HG03469 (cell line): ENCODE results near the gene P3R3URF.
"Not testable (repeated sequence)": the region's sequence is repeated elsewhere in the genome, so short reads cannot be mapped to it uniquely, and the experiment has no call there.

ENCODE experiments used
- ATAC-seq: cut with Tn5 transposase; IDR thresholded peaks from one replicate; pipeline ENCODE4 v1.9.1; 2021; ENCODE audit warnings: mild to moderate bottlenecking, moderate library complexity, moderate number of reproducible peaks; ENCODE audit not compliant: unreplicated experiment

The P3R3URF gene

GRCh38 chr1:46176211-46176865 lies at the start of gene P3R3URF:
P3R3URF (minus strand) TSS chr1:46176488; CDS start chr1:46176471, 17 bp downstream.
- ATAC-seq = no peak

- ATAC-seq = no peak
Measured at GRCh38 chr1:46224966-46225365, 48.7 kb upstream of the P3R3URF start.

DNA sequence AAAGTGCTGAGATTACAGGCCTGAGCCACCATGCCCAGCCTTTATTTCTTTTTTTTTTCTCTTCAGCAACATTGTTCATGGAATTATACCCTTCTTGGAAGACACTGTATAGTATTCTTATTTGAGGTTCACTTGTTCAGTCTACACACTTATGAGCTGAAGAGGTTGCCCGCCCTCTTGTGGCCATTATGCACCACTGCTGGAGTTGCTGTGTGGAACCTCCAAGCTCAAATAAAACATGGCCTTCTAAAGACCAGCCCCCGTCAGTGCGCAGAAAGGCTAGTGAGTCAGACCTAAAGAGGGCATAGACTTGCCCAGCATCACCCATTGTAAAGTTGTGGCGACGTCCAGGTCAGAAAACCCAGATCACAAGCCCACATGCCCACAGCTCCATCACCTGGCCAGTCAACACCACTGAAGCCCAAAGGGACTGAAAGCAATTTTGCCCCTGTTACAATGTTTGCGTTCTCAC lies 47.2 kb upstream of the P3R3URF start:
- ATAC-seq = no peak

- ATAC-seq = not testable (repeated sequence)
Measured at GRCh38 chr1:46223055-46223454, 46.8 kb upstream of the P3R3URF start.

- no peak for ATAC-seq
Measured at GRCh38 chr1:46221749-46222148, 45.5 kb upstream of the P3R3URF start.

GRCh38 chr1:46220808-46221207 lies 44.5 kb upstream of the P3R3URF start:
- no peak for ATAC-seq

- no peak for ATAC-seq
Measured at GRCh38 chr1:46219551-46220520, 43.5 kb upstream of the P3R3URF start.

GRCh38 chr1:46218443-46218842 lies 42.2 kb upstream of the P3R3URF start:
- ATAC-seq = no peak

DNA sequence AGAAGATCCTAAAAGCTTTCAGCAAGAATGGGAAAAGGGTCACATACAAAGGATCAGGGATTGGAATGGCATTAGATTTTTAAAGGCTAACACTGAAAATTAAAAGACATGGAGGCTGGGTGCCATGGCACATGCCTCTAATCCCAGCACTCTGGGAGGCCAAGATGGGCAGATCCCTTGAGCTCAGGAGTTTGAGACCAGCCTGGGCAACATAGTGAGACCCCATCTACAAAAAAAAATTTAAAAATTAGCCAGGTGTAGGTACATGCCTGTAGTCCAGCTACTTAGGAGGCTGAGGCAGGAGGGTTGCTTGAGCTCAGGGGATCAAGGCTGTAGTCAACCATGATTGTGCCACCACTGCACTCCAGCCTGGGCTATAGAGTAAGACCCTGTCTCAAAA lies 39.2 kb upstream of the P3R3URF start:
- no peak for ATAC-seq

DNA sequence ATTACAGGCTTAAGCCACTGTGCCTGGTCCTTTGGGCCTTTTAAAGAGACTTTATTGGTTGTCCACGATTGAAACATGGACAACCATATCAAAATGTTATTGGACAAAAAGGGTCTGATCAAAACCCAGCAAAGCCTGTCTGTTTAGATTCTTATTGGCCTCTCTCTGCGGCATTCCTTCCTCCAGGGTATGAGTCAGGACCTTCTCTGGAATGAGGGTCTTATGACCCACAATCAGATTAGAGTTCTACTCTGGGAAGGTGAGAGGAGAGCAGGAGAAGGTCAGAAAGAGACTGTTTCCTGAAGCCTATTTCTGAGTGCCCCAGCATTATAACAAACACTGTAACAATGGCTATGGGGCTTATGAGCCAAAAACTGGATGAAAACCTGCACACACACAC lies 34.8 kb upstream of the P3R3URF start:
- ATAC-seq = no peak

- no peak for ATAC-seq
Measured at GRCh38 chr1:46210561-46210960, 34.3 kb upstream of the P3R3URF start.

DNA sequence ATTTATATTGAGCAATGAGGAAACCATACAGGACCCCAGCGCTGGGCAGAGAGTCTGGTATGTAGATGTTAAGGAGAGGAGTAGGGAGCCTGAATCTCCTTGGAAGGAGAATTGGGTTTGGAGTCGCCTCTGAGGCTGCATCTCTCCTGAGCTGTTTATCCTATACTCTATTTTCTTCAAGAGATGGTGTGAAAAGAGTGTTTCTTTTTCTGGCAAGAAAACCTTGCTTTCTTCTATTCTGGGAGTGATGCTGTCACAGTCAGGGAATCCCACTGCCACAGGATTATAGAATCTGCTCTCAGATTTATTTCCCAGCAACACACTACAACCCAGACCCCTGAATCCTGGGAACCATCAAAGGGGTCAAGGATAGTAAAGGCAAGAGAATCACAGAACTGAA lies 30.1 kb upstream of the P3R3URF start:
- no peak for ATAC-seq

- no peak for ATAC-seq
Measured at GRCh38 chr1:46205791-46206190, 29.5 kb upstream of the P3R3URF start.

DNA sequence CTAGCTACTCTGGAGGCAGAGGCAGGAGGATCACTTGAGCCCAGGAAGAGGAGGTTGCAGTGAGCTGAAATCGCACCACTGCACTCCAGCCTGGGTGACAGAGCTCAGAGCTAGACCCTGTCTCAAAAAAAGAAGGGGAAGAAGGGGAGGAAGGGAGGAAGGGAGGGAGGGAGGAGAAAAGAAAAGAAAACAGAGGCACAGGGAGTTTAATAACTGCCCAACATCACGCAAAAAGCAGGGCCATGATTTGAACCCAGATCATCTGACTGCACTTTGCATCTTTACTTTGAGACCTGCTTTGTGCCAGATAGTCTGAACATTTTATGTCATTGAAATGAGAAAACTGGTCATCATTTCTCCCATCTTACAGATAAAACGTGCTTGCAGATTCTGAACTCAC lies 28.9 kb upstream of the P3R3URF start:
- no peak for ATAC-seq

DNA sequence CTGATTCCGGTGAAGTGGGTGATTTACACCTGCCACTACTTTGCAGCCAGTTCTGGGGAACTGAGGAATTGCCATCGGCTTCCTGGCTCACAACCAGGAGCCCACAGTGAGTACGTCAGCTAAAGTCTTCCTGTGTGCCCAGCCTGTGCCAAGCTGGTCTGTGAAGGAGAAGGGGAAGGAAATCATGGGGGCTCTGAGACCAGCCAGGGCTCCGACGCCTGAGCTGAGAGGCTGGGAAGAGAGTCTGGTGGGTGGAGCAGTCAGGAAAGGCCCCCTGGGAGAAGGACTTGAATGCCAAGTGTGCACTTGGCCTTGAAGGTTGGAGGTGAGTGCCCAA lies 28.1 kb upstream of the P3R3URF start:
- no peak for ATAC-seq

GRCh38 chr1:46203738-46204405 lies 27.6 kb upstream of the P3R3URF start:
- ATAC-seq = no peak

DNA sequence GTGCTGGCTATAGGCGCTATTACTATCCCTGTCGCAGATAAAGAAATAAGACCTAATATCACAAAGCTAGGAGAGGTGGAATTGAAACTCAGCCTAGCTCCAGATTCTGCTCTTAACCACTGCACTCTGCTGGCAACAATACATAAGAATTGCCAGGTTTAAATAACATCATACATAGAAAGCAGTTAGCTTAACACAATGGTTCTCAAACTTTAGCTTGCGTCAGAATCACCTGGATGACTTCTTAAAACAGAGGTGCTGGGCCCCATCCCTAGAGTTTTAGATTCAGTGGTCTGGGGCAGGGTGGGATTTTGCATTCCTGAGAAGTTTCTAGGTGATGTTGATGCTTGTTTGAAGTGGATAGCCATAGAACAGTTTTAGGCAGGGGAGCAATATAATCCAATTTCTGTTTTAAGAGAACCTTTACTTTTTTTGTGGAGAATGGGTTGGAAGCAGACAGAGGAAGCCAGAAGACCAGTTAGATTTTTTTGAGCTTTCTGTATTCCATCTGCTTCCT lies 23.0 kb upstream of the P3R3URF start:
- ATAC-seq = no peak

- peak; percentile 53 for ATAC-seq
Measured at GRCh38 chr1:46197964-46198811, 21.9 kb upstream of the P3R3URF start, which contains the start of gene POMGNT1. POMGNT1 (minus strand) TSS chr1:46198434; CDS start chr1:46197821, 613 bp downstream.

DNA sequence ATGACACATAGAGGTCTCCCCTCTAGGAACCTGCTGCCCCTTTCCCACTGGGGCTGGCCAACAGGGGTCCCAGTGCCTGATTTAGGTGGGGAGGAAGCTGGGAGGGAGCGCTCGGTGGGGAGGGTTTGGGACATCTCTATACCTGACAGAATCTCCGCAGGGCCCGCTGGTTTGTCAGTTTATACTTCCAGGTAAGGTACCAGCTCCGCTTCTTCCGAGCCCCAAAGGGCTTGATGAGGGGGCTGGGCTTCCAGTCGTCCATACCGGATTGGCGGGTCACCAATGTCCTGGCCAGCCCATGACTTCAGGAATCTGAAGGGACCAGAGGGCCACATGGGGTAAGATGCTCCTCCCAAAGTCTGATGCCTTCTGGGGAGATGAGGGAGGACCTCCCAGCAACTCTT lies 21.3 kb upstream of the P3R3URF start:
- ATAC-seq = no peak

GRCh38 chr1:46196609-46197008 lies 20.3 kb upstream of the P3R3URF start:
- ATAC-seq = no peak
